HG03558 (cell line): ENCODE data around the gene ZKSCAN7.
"Not testable (repeated sequence)": the region's sequence is repeated elsewhere in the genome, so short reads cannot be mapped to it uniquely, and the experiment has no call there.

Source experiments
- ATAC-seq: cut with Tn5 transposase; IDR thresholded peaks from one replicate; pipeline ENCODE4 v1.9.1; 2021; ENCODE audit warnings: moderate number of reproducible peaks; ENCODE audit not compliant: unreplicated experiment; ENCODE audit errors: extremely low read depth

The ZKSCAN7 gene

GRCh38 chr3:44554626-44555592 is at the start of gene ZKSCAN7:
Gene ZKSCAN7, plus strand, starts transcription at chr3:44555193. Its CDS starts 1,855 bp downstream, at chr3:44557048.
- no peak for ATAC-seq

- ATAC-seq: no peak
Observed at GRCh38 chr3:44506556-44506955, 48.4 kb upstream of the ZKSCAN7 start.

GRCh38 chr3:44506961-44507360 is 48.0 kb upstream of the ZKSCAN7 start:
- ATAC-seq: no peak

GRCh38 chr3:44509393-44509921 is 45.5 kb upstream of the ZKSCAN7 start:
- ATAC-seq: no peak

- ATAC-seq: no peak
Observed at GRCh38 chr3:44510000-44510368, 45.0 kb upstream of the ZKSCAN7 start.

GRCh38 chr3:44511238-44511566 is 43.8 kb upstream of the ZKSCAN7 start:
- no peak for ATAC-seq

GRCh38 chr3:44513513-44513912 is 41.5 kb upstream of the ZKSCAN7 start:
- no peak for ATAC-seq

GRCh38 chr3:44516230-44516629 is 38.8 kb upstream of the ZKSCAN7 start:
- ATAC-seq: no peak

- ATAC-seq: no peak
Observed at GRCh38 chr3:44518782-44519156, 36.2 kb upstream of the ZKSCAN7 start.

- ATAC-seq: no peak
Observed at GRCh38 chr3:44521721-44522120, 33.3 kb upstream of the ZKSCAN7 start.

- no peak for ATAC-seq
Observed at GRCh38 chr3:44522494-44522933, 32.5 kb upstream of the ZKSCAN7 start.

- ATAC-seq: no peak
Observed at GRCh38 chr3:44525060-44525459, 29.9 kb upstream of the ZKSCAN7 start.

- ATAC-seq: no peak
Observed at GRCh38 chr3:44529927-44530326, 25.1 kb upstream of the ZKSCAN7 start.

GRCh38 chr3:44530911-44531310 is 24.1 kb upstream of the ZKSCAN7 start:
- no peak for ATAC-seq

GRCh38 chr3:44534659-44535058 is 20.3 kb upstream of the ZKSCAN7 start:
- not testable (repeated sequence) for ATAC-seq

- no peak for ATAC-seq
Observed at GRCh38 chr3:44535364-44535763, 19.6 kb upstream of the ZKSCAN7 start.

GRCh38 chr3:44544811-44545210 is 10.2 kb upstream of the ZKSCAN7 start:
- not testable (repeated sequence) for ATAC-seq

GRCh38 chr3:44555723-44556122 is 730 bp downstream of the ZKSCAN7 start:
- ATAC-seq: no peak

GRCh38 chr3:44557074-44557473 is 2.1 kb downstream of the ZKSCAN7 start:
- no peak for ATAC-seq

GRCh38 chr3:44561076-44561475 is 6.1 kb downstream of the ZKSCAN7 start:
- no peak for ATAC-seq

GRCh38 chr3:44562147-44562546 is 7.2 kb downstream of the ZKSCAN7 start:
- no peak for ATAC-seq

GRCh38 chr3:44568561-44568960 is 13.6 kb downstream of the ZKSCAN7 start:
- no peak for ATAC-seq
